Ovary (tissue), 9 donors: ENCODE results near the gene NME7. TPM values are rescaled to one million over a fixed set of nuclear protein-coding genes. Genes with fewer than 3 reads are reported as not detected.

Experiments
- DNase-seq, 5 donors: peaks; one replicate each; pipeline ENCODE4 v3.0.0-alpha.2; 2019 to 2020
- H3K27ac ChIP-seq, 2 donors: fragments of 200-600 bp; one replicate each; pipeline versions ENCODE4 v1.5.1 to v1.8.0; 2019 to 2022
- H3K27me3 ChIP-seq: fragments of 200-600 bp; one replicate; pipeline ENCODE4 v1.8.0; 2022
- H3K36me3 ChIP-seq: fragments of 200-600 bp; sonication (generic); one replicate; pipeline ENCODE4 v1.5.1; 2019
- H3K4me1 ChIP-seq: one replicate; pipeline ENCODE4 v1.8.1; 2013; ENCODE audit warnings: mild to moderate bottlenecking, moderate library complexity; ENCODE audit not compliant: insufficient read depth
- H3K4me3 ChIP-seq: fragments of 200-600 bp; sonication (generic); one replicate; pipeline ENCODE4 v1.5.1; 2017
- H3K9me3 ChIP-seq, 2 donors: fragments of 200-600 bp in 1 of 2; sonication (generic) in 1 of 2; one replicate each; pipeline versions ENCODE4 v1.5.1 to v1.8.1; 2013 to 2019; ENCODE audit warnings: mild to moderate bottlenecking in 1 of 2, moderate library complexity in 1 of 2
- CTCF ChIP-seq, 3 donors: fragments of 450-650 bp in 2 of 3; fragments of 200-600 bp in 1 of 3; IDR thresholded peaks; one replicate each; pipeline versions ENCODE4 v1.5.1 to v1.8.0; 2016 to 2022; ENCODE audit warnings: antibody characterized with exemption in 3 of 3, mild to moderate bottlenecking in 1 of 3
- EP300 ChIP-seq: sonication (generic); formaldehyde crosslinking; IDR thresholded peaks from one replicate; pipeline ENCODE4 v1.6.1; 2017; ENCODE audit warnings: antibody characterized with exemption
- POLR2A ChIP-seq: fragments of 450-650 bp; IDR thresholded peaks from one replicate; pipeline ENCODE4 v1.6.1; 2017; ENCODE audit warnings: antibody characterized with exemption, mild to moderate bottlenecking, moderate library complexity
- WGBS, 3 donors: extraction: QIAGEN DNeasy Blood & Tissue Kit in 1 of 3; methylation state at CpG; one replicate each; pipeline versions ENCODE4 v1.1.5 to v1.1.7; 2013 to 2017; 5-methylcytosine and 5-hydroxymethylcytosine counted together
- intact Hi-C, 4 donors: fragments of 100-400 bp; cut with DNase I; formaldehyde crosslinking; loops; one replicate each; pipeline versions ENCODE4 v1.11.0 to v1.15.1; 2022 to 2023
- polyA plus RNA-seq, 2 donors: library from polyadenylated mRNA; stranded (reverse); fragments of 200-250 nt in 1 of 2; fragments of 350-450 nt in 1 of 2; fragmentation: Illumina TruSeq in 1 of 2; extraction: RNeasy Lipid Tissue Mini Kit (QIAGEN cat#74804) in 1 of 2; gene quantifications; one replicate each; pipeline ENCODE4 v1.2.3, GENCODE V29; 2013 to 2014
- total RNA-seq, 7 donors: library from RNA; depleted of rRNA in 2 of 7; stranded (reverse); fragments of >200 nt in 2 of 7; fragmentation: NEBNext Ultra II Directional in 3 of 7; extraction: Animal tissue kit (Norgen Biotek cat#: 25700) in 3 of 7; gene quantifications; one replicate each; pipeline versions ENCODE4 v1.1.0 to v1.2.4, GENCODE V29; 2016 to 2023
- donor health status: DM: no; HTN: no; CAD: no; lungs with moderate emphysema.
- donor health status: DM: no; HTN: no; CAD: no.
- donor health status: Bipolar disorder and iron deficiency.
- donor health status: DM: yes; HTN: yes; CAD: no.
- donor health status: DM: no; HTN: no; CAD: no.
- donor health status: DM: yes; HTN: yes; CAD: no.

NME7 gene
- total and polyA plus RNA-seq, 9 donors = 14.2 to 30.0 (median 18.4) TPM

DNA sequence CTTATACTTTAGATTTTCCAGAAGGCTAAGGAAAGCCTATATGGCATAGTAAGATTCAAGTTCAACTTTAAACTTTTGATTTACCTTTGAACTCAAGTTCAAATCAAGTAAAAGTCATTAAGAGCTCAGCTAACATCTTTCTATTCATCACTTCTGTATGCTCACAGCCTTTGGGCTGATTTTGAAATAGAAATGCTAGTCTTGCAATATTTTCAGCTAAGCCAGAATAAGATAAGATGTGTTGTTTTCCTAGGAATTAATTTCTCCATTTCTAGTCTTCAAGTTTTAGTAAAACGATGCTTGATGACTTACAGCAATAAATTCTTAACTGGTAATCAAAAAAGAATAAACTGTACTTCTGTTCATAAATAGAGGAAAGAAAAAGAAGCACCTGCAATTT is 225.5 kb downstream of the NME7 start:
- Histone ChIP-seq H3K27me3 (no peaks in the 10 kb centered on the region), H3K27ac (no peak overlapping the region), H3K4me3 (no peak overlapping the region), H3K36me3 (no peaks in the 10 kb centered on the region), H3K4me1 (peaks cover 3% of the 10 kb centered on the region), H3K9me3 (no peaks in the 10 kb centered on the region)
- DNase-seq = no peak
- intact Hi-C loops = no loop called here
- no peak for TF ChIP-seq EP300
- 8 to 32% (median 12%) methylated on average over 1 of the region's 1 CpG for WGBS, 3 donors

DNA sequence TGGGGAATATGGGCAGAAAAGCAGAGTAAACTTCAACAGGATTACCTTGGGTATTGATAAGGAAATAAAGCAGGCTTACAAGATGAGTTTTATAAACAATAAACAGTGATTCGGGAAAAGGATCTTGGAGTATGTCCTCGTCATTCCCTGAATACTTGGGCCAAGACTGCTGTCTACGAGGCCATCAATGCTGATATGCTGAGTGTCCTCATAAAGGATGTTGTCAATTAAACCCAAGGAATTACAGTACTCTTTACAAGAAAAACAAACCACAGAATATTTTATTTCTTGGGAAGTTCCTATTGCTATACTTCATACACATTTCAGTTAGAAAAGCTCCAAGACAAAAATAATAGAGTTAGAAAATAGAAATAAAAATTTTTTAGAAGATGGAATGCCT is 226.2 kb downstream of the NME7 start:
- Histone ChIP-seq H3K9me3 (no peaks in the 10 kb centered on the region), H3K4me1 (peaks cover 3% of the 10 kb centered on the region), H3K4me3 (no peak overlapping the region), H3K27ac (no peak overlapping the region), H3K27me3 (no peaks in the 10 kb centered on the region), H3K36me3 (no peaks in the 10 kb centered on the region)
- 76 to 87% (median 81%) methylated on average over 3 of the region's 3 CpGs for WGBS, 3 donors
- DNase-seq = no peak
- TF ChIP-seq POLR2A = no peak
- no peak for TF ChIP-seq EP300
- no peak for TF ChIP-seq CTCF (IDR thresholded peaks at IDR 0.05)
- intact Hi-C loops = no loop called here

DNA sequence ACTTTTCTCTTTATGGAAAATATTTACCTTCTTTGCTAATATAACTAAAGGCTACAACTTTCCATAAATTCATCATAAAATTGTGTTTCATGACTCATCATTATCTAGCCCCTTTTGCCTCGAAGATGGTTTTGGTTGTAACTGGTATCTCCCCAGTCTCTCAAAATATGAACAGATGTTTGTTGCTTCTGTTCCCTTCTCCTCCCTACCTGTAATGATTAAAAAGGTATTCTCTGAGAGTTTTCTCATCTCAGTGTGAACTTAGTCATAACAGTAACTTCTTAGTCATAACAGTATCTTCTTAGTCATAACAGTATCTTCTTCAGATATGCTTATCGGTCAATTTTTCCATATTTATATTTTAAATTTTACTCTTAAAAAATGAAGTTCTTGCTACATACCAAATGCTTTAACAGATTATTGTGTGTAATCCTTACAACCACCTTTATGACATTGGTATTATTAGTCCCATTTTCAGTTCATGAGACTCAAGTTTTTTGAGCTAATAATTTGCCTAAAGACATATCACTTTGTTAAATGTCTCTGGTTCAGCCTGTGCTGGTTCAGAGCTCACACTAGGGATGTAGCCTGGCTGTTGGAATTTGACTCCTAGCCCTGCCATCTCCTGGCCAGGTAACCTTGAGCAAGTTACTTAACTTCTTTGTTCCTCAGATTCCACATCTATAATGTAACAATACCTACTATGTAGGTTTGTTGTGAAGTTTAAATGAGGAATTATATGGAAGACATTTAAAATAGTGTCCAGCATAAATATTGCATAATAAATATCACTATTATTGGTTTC is 228.5 kb downstream of the NME7 start:
- Histone ChIP-seq H3K27ac (no peak overlapping the region), H3K36me3 (no peaks in the 10 kb centered on the region), H3K4me3 (no peak overlapping the region), H3K27me3 (no peaks in the 10 kb centered on the region), H3K4me1 (peaks cover 3% of the 10 kb centered on the region), H3K9me3 (no peaks in the 10 kb centered on the region)
- TF ChIP-seq POLR2A = no peak
- no peak for TF ChIP-seq EP300
- TF ChIP-seq CTCF (IDR thresholded peaks at IDR 0.05) = no peak
- intact Hi-C loops = no loop called here
- DNase-seq = no peak
- 7 to 31% (median 9%) methylated on average over 2 of the region's 2 CpGs for WGBS, 3 donors

GRCh38 chr1:169137357-169137756 is 230.2 kb downstream of the NME7 start:
- no peak for DNase-seq
- Histone ChIP-seq H3K36me3 (no peaks in the 10 kb centered on the region), H3K27ac (no peak overlapping the region), H3K27me3 (no peaks in the 10 kb centered on the region), H3K4me3 (no peak overlapping the region), H3K9me3 (no peaks in the 10 kb centered on the region), H3K4me1 (peaks cover 3% of the 10 kb centered on the region)
- intact Hi-C loops = no loop called here
- 96 to 97% (median 97%) methylated on average over 4 of the region's 4 CpGs for WGBS, 3 donors
- no peak for TF ChIP-seq EP300
- no peak for TF ChIP-seq CTCF (IDR thresholded peaks at IDR 0.05)
- TF ChIP-seq POLR2A = no peak

DNA sequence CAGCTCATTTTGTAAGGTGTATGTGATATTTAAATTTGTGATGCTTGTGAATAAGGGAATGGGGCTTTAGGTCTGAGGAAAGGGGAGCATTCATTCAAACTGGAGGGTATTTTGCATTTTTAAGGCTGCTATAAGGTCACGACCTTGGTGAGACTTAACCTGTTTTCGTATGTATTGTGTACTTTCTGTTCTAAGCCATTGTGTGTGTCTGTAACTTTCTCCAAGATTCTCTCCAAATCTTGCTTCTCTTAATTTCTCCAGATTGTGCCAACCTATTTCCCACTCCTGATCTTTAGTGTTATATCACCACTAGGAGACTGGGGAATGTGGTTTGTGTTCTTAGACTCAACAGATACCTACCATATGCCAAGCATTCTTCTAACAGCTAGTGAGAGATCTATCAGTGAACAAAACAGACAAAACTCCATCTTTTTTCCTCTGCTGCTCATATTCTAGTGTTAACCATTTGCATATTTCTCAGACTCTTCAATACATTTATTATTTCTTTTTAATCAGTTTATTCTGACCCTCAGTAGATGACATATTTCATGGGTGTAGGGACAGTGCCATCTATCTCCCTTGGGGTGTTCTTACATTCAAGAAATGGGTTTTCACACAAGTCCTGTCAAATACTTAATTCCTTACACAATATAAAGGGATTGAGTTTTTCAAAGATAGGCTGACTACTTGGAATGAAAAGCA is 233.6 kb downstream of the NME7 start:
- WGBS, 3 donors = 63 to 73% (median 72%) methylated on average over 2 of the region's 2 CpGs
- Histone ChIP-seq H3K9me3 (no peaks in the 10 kb centered on the region), H3K4me1 (no peaks in the 10 kb centered on the region), H3K27me3 (no peaks in the 10 kb centered on the region), H3K36me3 (no peaks in the 10 kb centered on the region), H3K4me3 (no peak overlapping the region), H3K27ac (no peak overlapping the region)
- DNase-seq = no peak
- intact Hi-C loops = no loop called here
- TF ChIP-seq POLR2A (no peak), EP300 (no peak), CTCF (IDR thresholded peaks at IDR 0.05) (no peak)
